Esophagus squamous epithelium (tissue), 4 donors: ENCODE results near the gene RTL5.

Experiments
- POLR2A ChIP-seq, 4 donors: fragments of 450-650 bp; IDR thresholded peaks; one replicate each; pipeline ENCODE4 v1.6.1; 2017; ENCODE audit warnings: antibody characterized with exemption in 4 of 4, mild to moderate bottlenecking in 4 of 4, moderate library complexity in 3 of 4
- TF ChIP-seq, protein P1 (sequence below), 6 experiments: fragments of 450-650 bp in 4 of 6; fragments of 200-600 bp in 2 of 6; sonication (generic) in 2 of 6; IDR thresholded peaks; one replicate each; pipeline ENCODE4 v1.5.1; 2016 to 2019; ENCODE audit warnings: antibody characterized with exemption in 6 of 6, mild to moderate bottlenecking in 4 of 6, moderate library complexity in 4 of 6

DNA sequence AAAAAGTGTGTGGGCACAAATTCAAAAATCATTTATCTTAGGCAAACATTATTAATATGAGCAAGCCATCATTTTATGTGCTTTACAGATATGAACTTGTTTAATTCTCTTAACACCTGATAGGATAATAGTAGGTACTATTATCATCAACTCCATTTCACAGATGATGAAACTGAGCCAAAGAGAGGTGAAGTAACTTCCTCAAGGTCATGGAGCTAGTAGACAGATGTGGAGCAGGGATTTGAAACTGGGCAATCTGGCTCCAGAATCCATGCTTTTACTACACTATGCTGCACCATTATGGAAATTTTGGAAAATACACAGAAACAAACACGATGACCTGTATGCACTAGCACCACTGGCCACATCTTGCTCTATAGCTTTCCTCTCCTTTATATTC lies 48.8 kb upstream of the RTL5 start:
- TF ChIP-seq, protein P1, sequence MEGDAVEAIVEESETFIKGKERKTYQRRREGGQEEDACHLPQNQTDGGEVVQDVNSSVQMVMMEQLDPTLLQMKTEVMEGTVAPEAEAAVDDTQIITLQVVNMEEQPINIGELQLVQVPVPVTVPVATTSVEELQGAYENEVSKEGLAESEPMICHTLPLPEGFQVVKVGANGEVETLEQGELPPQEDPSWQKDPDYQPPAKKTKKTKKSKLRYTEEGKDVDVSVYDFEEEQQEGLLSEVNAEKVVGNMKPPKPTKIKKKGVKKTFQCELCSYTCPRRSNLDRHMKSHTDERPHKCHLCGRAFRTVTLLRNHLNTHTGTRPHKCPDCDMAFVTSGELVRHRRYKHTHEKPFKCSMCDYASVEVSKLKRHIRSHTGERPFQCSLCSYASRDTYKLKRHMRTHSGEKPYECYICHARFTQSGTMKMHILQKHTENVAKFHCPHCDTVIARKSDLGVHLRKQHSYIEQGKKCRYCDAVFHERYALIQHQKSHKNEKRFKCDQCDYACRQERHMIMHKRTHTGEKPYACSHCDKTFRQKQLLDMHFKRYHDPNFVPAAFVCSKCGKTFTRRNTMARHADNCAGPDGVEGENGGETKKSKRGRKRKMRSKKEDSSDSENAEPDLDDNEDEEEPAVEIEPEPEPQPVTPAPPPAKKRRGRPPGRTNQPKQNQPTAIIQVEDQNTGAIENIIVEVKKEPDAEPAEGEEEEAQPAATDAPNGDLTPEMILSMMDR (IDR thresholded peaks at IDR 0.05): no peak
- no peak for TF ChIP-seq POLR2A (IDR thresholded peaks at IDR 0.05)
